HFFc6 (cell line): ENCODE data around the gene ZNF30. TPM values are rescaled to one million over a fixed set of nuclear protein-coding genes. Genes with fewer than 3 reads are reported as not detected.

Source experiments
- DNase-seq: peaks from one replicate; pipeline ENCODE4 v3.0.0-alpha.2; 2018
- H3K27ac Mint-ChIP-seq: 2 replicates; pipeline ENCODE4 v1.8.0; 2020; ENCODE audit warnings: mild to moderate bottlenecking, mixed read lengths
- H3K27me3 Mint-ChIP-seq: 2 replicates; pipeline ENCODE4 v1.8.0; 2021; ENCODE audit warnings: mild to moderate bottlenecking, moderate library complexity, mixed read lengths; ENCODE audit not compliant: insufficient read depth
- H3K36me3 Mint-ChIP-seq: 2 replicates; pipeline ENCODE4 v1.8.0; 2021; ENCODE audit warnings: low read depth, mixed read lengths
- H3K4me1 Mint-ChIP-seq: 2 replicates; pipeline ENCODE4 v1.8.0; 2020; ENCODE audit warnings: low read depth, mixed read lengths
- H3K4me3 Mint-ChIP-seq: 2 replicates; pipeline ENCODE4 v1.8.0; 2020; ENCODE audit warnings: mild to moderate bottlenecking, moderate library complexity, mixed read lengths
- H3K9me3 Mint-ChIP-seq: 2 replicates; pipeline ENCODE4 v1.8.0; 2020; ENCODE audit warnings: mild to moderate bottlenecking, mixed read lengths
- CTCF ChIP-seq: fragments of 200-600 bp; sonication (generic); IDR thresholded peaks from 2 replicates; pipeline ENCODE4 v1.5.0; 2021; ENCODE audit warnings: antibody characterized with exemption, mild to moderate bottlenecking
- total RNA-seq, 6 experiments: library from RNA; stranded (reverse); fragmentation: NEBNext Ultra II Directional; extraction: Animal tissue kit (Norgen Biotek cat#: 25700); gene quantifications; 2 replicates in 1 of 6; 3 replicates in 5 of 6; pipeline ENCODE4 v1.2.3, GENCODE V29; 2021

ZNF30 gene
- total RNA-seq, 6 experiments from 2014 or later: 1.9 to 3.1 (median 2.2) TPM

- Mint-ChIP-seq H3K9me3 (peaks cover 17% of the 10 kb centered on the region), H3K27me3 (peaks cover 13% of the 10 kb centered on the region), H3K4me3 (no peak overlapping the region), H3K36me3 (peaks cover 9% of the 10 kb centered on the region; the same call in 1 of the 2 replicates), H3K27ac (no peak overlapping the region), H3K4me1 (peaks cover 14% of the 10 kb centered on the region)
- no peak for DNase-seq
- no peak for TF ChIP-seq CTCF
Observed at GRCh38 chr19:34974646-34975045, 47.9 kb downstream of the ZNF30 start.

GRCh38 chr19:34975056-34975455 lies 48.4 kb downstream of the ZNF30 start:
- Mint-ChIP-seq H3K4me1 (peaks cover 14% of the 10 kb centered on the region), H3K36me3 (peaks cover 9% of the 10 kb centered on the region; the same call in 1 of the 2 replicates), H3K4me3 (no peak overlapping the region), H3K27ac (no peak overlapping the region), H3K9me3 (peaks cover 13% of the 10 kb centered on the region), H3K27me3 (peaks cover 17% of the 10 kb centered on the region)
- no peak for TF ChIP-seq CTCF
- no peak for DNase-seq

GRCh38 chr19:34976611-34977010 lies 49.9 kb downstream of the ZNF30 start:
- Mint-ChIP-seq H3K9me3 (peaks cover 13% of the 10 kb centered on the region), H3K4me1 (peaks cover 14% of the 10 kb centered on the region), H3K36me3 (peaks cover 9% of the 10 kb centered on the region; the same call in 1 of the 2 replicates), H3K27me3 (peaks cover 18% of the 10 kb centered on the region), H3K4me3 (no peak overlapping the region), H3K27ac (no peak overlapping the region)
- DNase-seq: no peak
- TF ChIP-seq CTCF: no peak

- Mint-ChIP-seq H3K4me3 (no peak overlapping the region), H3K27ac (no peak overlapping the region), H3K36me3 (peaks cover 9% of the 10 kb centered on the region; the same call in 1 of the 2 replicates), H3K4me1 (peaks cover 2% of the 10 kb centered on the region), H3K9me3 (peaks cover 14% of the 10 kb centered on the region), H3K27me3 (peaks cover 25% of the 10 kb centered on the region)
- no peak for DNase-seq
- TF ChIP-seq CTCF: no peak
Observed at GRCh38 chr19:34979819-34980640, 53.3 kb downstream of the ZNF30 start.

DNA sequence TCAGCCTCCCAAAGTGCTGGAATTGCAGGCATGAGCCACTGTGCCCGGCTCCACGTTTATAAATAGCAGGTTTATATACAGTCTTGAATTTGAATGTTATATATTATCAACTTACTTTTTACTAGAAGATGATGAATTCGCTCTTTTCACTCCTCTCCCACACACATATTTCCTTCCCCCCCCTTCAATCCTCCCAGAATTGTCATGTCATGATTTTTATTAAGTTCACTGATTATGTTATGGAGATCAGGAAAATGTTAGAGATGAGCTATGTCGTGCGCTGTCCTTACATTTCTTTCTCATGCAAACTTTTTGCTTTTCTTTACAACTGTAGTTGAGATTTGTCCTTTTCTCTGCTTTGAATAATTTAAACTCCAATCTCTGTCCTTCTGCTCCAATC lies 55.6 kb downstream of the ZNF30 start:
- Mint-ChIP-seq H3K27ac (no peak overlapping the region), H3K27me3 (peaks cover 27% of the 10 kb centered on the region), H3K9me3 (peaks cover 6% of the 10 kb centered on the region), H3K36me3 (no peaks in the 10 kb centered on the region), H3K4me1 (peaks cover 9% of the 10 kb centered on the region; the same call in 1 of the 2 replicates), H3K4me3 (no peak overlapping the region)
- DNase-seq: no peak
- no peak for TF ChIP-seq CTCF
